ENCODE data around the gene CHAT.

Gene CHAT

DNA sequence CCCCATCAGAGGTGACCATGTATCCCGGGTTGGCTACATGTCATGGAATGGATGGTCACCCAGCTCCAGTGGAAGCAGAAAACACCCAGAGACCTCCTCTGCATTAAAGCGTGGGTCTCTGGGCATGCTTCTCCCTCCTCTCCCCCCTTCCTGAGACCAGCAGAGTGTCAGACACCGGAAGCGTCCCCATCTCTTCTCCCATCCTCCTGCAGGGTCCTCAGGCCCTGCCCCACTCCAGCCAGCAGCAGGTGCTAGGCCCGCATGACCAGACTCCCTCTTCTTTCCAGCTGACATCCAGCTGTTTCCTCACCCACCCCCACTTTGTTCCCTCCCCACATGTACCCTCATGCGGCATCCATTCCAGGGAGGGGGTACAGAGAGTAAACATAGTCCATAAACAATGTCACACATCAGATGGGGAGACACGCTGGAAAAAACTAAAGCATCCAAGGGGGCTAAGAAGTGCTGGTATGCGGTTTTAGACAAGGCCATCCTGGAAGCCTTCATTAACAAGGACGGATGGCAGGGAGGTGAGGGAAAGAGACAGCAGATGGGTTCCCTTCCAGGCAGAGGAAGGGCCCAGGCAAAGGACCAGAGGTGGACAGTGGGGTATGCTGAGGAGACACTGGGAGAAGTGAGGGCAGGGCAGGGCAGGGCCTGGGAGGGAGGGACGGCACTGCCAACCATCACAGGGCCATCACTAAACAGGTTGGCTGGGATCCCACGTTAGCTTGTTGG lies 16.2 kb upstream of the CHAT start:
- Histone ChIP-seq H3K27me3 (ENCODE audit: insufficient read depth, low read length, poor library complexity, severe bottlenecking) (no peaks in the 10 kb centered on the region), H4K20me1 (ENCODE audit: insufficient read depth, low read length, poor library complexity, severe bottlenecking) (no peaks in the 10 kb centered on the region), H3K4me1 (ENCODE audit: insufficient read depth, low read length, poor library complexity, severe bottlenecking) (no peaks in the 10 kb centered on the region), H3K36me3 (ENCODE audit: insufficient read depth, low read length) (no peaks in the 10 kb centered on the region), H3K9ac (ENCODE audit: low read depth, low read length, poor library complexity, severe bottlenecking) (no peak overlapping the region), H3F3A (ENCODE audit: low read depth) (no peaks in the 10 kb centered on the region), H3K9me2 (replicated peaks; ENCODE audit: low read depth, low read length) (no peaks in the 10 kb centered on the region), H3K4me2 (ENCODE audit: low read depth, low read length, poor library complexity, severe bottlenecking) (no peak overlapping the region), H3K4me3 (ENCODE audit: low read length, poor library complexity, severe bottlenecking) (no peak overlapping the region), H3K9me3 (ENCODE audit: insufficient read depth, low read depth, low read length) (no peaks in the 10 kb centered on the region), H2AFZ (ENCODE audit: low read length) (no peak overlapping the region), H3K79me2 (ENCODE audit: insufficient read depth, low read length) (no peaks in the 10 kb centered on the region)
- TF ChIP-seq, protein P1, sequence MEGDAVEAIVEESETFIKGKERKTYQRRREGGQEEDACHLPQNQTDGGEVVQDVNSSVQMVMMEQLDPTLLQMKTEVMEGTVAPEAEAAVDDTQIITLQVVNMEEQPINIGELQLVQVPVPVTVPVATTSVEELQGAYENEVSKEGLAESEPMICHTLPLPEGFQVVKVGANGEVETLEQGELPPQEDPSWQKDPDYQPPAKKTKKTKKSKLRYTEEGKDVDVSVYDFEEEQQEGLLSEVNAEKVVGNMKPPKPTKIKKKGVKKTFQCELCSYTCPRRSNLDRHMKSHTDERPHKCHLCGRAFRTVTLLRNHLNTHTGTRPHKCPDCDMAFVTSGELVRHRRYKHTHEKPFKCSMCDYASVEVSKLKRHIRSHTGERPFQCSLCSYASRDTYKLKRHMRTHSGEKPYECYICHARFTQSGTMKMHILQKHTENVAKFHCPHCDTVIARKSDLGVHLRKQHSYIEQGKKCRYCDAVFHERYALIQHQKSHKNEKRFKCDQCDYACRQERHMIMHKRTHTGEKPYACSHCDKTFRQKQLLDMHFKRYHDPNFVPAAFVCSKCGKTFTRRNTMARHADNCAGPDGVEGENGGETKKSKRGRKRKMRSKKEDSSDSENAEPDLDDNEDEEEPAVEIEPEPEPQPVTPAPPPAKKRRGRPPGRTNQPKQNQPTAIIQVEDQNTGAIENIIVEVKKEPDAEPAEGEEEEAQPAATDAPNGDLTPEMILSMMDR (conservative IDR thresholded peaks at IDR 0.05; ENCODE audit: low read length) = no peak
- no peak for TF ChIP-seq EZH2phosphoT487 (IDR thresholded peaks at IDR 0.05; ENCODE audit: borderline replicate concordance)

DNA sequence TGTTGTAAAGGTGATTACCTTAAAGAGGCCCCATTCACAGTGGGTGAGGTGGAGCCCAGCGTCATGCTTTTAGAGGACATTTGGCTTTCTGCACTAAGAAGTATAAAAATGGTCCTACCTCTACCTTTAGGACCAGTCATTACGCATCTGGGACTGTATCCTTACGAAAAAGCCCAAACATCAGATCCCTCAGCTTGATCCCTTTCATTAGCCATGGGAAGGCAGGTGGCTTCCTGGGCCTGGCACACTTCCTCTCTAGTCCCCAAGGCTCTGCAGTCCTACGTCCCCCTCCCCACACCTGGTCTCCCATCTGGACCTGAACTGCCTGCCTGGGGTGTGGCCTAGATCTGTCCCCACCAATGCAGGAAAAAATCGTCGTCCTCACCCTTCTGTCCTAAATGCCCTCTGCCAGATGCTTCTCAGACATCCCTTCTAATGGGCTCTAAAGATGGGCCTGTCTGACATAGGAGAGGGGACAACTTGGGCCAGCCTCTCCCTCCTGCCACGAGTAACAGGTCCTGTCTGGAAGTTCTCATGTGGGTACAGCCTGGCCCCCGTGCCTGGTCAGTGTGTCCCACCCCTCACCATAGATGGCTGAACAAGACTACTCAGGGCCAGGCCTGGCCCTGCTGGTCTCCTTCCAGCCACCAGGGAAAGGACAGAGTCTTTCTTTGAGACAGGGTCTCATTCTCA lies 15.5 kb upstream of the CHAT start:
- Histone ChIP-seq H3K4me3 (ENCODE audit: low read length, poor library complexity, severe bottlenecking) (no peak overlapping the region), H3K36me3 (ENCODE audit: insufficient read depth, low read length) (no peaks in the 10 kb centered on the region), H3F3A (ENCODE audit: low read depth) (no peaks in the 10 kb centered on the region), H3K9me3 (ENCODE audit: insufficient read depth, low read depth, low read length) (no peaks in the 10 kb centered on the region), H3K9me2 (replicated peaks; ENCODE audit: low read depth, low read length) (no peaks in the 10 kb centered on the region), H2AFZ (ENCODE audit: low read length) (no peak overlapping the region), H4K20me1 (ENCODE audit: insufficient read depth, low read length, poor library complexity, severe bottlenecking) (no peaks in the 10 kb centered on the region), H3K9ac (ENCODE audit: low read depth, low read length, poor library complexity, severe bottlenecking) (no peak overlapping the region), H3K79me2 (ENCODE audit: insufficient read depth, low read length) (no peaks in the 10 kb centered on the region), H3K4me1 (ENCODE audit: insufficient read depth, low read length, poor library complexity, severe bottlenecking) (no peaks in the 10 kb centered on the region), H3K27me3 (ENCODE audit: insufficient read depth, low read length, poor library complexity, severe bottlenecking) (no peaks in the 10 kb centered on the region), H3K4me2 (ENCODE audit: low read depth, low read length, poor library complexity, severe bottlenecking) (no peak overlapping the region)
- TF ChIP-seq, protein P1 (conservative IDR thresholded peaks at IDR 0.05; ENCODE audit: low read length) = no peak

DNA sequence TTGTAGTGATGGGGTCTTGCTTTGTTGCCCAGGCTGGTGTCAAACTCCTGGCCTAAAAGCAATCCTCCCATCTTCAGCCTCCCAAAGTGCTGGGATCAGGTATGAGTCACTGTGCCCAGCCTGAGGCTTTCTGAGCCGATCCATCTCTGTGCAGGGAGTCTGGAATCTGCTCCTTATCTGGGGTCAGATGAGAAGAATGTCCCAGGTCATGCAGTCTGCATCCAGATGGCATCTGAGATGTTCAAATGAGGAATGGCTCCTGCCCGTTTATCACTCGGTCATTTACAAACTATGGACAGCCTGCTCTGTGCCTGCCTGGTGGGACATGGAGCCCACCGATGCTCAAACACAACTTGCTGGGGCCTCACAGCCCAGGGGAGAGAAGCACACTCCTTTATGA lies 14.9 kb upstream of the CHAT start:
- no peaks in the 10 kb centered on the region for H3F3A ChIP-seq (ENCODE audit: low read depth)
- H2AFZ ChIP-seq (ENCODE audit: low read length) = no peak overlapping the region
- no peaks in the 10 kb centered on the region for H3K4me1 ChIP-seq (ENCODE audit: insufficient read depth, low read length, poor library complexity, severe bottlenecking)
- no peaks in the 10 kb centered on the region for H3K79me2 ChIP-seq (ENCODE audit: insufficient read depth, low read length)
- no peak overlapping the region for H3K4me3 ChIP-seq (ENCODE audit: low read length, poor library complexity, severe bottlenecking)
- H4K20me1 ChIP-seq (ENCODE audit: insufficient read depth, low read length, poor library complexity, severe bottlenecking) = no peaks in the 10 kb centered on the region
- H3K9me3 ChIP-seq (ENCODE audit: insufficient read depth, low read depth, low read length) = no peaks in the 10 kb centered on the region
- H3K9me2 ChIP-seq (replicated peaks; ENCODE audit: low read depth, low read length) = no peaks in the 10 kb centered on the region
- no peak overlapping the region for H3K4me2 ChIP-seq (ENCODE audit: low read depth, low read length, poor library complexity, severe bottlenecking)
- H3K36me3 ChIP-seq (ENCODE audit: insufficient read depth, low read length) = no peaks in the 10 kb centered on the region
- no peak overlapping the region for H3K9ac ChIP-seq (ENCODE audit: low read depth, low read length, poor library complexity, severe bottlenecking)
- H3K27me3 ChIP-seq (ENCODE audit: insufficient read depth, low read length, poor library complexity, severe bottlenecking) = no peaks in the 10 kb centered on the region
- TF ChIP-seq, protein P1 (conservative IDR thresholded peaks at IDR 0.05; ENCODE audit: low read length) = no peak
